GM12873 (cell line): ENCODE measurements around the gene C1QC.

Experiments
- CTCF ChIP-seq: IDR thresholded peaks from 2 replicates; pipeline ENCODE4 v1.5.1; 2012; ENCODE audit warnings: low read depth, mild to moderate bottlenecking, moderate library complexity, low read length, control low read depth; ENCODE audit not compliant: insufficient read depth; ENCODE audit errors: missing control alignments

The C1QC gene

GRCh38 chr1:22677931-22678896, 34.8 kb downstream of the C1QC start:
- no peak for TF ChIP-seq CTCF

DNA sequence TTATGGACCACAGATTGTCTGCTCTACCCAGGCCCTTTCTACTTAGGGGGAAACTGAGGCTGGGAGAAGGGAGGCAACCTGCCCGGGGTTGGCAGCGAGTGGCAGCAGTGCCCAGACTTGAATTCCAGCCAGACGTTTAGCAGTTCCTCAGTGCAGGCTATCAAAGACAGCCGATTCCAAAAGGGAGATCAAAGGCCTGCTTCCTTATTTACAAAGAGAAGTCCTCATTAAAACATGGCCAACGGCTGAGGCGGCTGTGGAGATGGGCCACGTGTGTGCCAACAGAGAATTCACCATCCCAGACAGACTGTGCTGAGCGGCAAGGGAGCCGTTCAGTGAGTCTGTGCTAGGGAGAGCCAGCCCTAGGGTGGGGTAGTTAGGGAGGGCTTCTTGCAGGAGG, 37.3 kb downstream of the C1QC start:
- TF ChIP-seq CTCF = no peak

GRCh38 chr1:22681556-22682276, 38.3 kb downstream of the C1QC start:
- TF ChIP-seq CTCF = no peak

DNA sequence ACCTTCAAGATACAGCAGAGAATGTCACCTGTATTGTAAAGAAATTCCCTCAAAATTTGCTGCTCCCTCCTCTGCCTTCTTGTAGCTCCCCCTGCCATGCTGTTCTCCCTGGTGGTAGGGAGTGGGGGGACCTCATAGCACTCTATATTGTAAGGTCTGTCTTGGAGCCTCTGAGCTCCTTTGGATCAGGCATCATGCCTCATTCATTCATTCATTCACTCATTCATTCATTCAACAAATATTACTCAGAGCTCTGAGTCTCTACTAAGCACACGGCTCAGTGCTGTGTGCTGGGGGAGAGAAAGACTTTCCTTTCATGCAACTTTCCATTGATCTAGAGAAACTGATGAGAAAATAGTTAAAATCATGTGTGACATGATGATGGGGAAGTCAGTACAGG, 40.1 kb downstream of the C1QC start:
- TF ChIP-seq CTCF = no peak

GRCh38 chr1:22685591-22686059, 42.2 kb downstream of the C1QC start:
- no peak for TF ChIP-seq CTCF

DNA sequence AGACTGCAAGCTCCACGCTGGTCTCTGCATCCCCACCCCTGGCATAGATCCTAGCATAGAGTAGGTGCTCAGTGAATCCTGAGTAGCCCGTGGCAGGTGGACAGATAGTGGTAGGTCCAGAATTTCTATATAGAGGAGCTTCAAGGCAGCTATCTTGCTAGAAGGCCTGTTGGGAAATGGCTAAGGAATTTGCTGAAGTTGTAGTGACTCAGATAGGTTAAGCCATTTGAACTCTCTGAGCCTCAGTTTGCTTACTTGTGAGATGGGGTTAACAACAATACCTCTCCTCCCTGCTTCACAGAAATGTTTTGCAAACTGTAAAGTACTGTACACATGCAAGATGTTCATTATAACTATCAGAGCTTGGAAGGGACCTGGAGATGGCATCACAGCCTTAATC, 43.8 kb downstream of the C1QC start:
- TF ChIP-seq CTCF = no peak

- no peak for TF ChIP-seq CTCF
Observed at GRCh38 chr1:22688466-22688865, 45.0 kb downstream of the C1QC start.
